ENCODE data around the gene PDGFC. TPM values are rescaled to one million over a fixed set of nuclear protein-coding genes. Genes with fewer than 3 reads are reported as not detected.

PDGFC gene
- total RNA-seq, 1 donor from 2014 or later: 35.0 TPM

DNA sequence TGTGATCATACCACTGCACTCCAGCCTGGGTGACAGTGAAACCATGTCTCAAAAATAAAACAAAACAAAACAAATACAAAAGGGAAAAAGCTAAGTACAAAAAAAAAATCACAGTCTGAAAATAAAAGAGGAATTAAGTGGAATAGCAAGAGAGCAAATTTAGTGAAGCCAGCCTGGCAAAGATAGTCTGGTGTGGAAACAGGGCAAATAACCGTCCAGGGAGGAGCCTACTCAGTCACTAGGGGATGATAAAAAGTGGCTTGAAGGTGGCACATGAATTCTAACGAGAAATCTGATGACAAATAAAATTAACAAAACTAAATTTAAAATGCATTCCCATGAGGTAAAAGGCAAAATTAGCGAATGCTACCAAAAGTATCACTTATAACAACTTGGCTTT is 8.2 kb downstream of the PDGFC start:
- Histone ChIP-seq H3K9ac (ENCODE audit: low read depth in 1 of 3, low read length in 3 of 3) (no peak overlapping the region), H3K36me3 (ENCODE audit: control insufficient read depth in 3 of 3, insufficient read depth in 3 of 3, low read length in 3 of 3) (no peaks in the 10 kb centered on the region), H3K4me3 (ENCODE audit: low read length in 3 of 3) (no peak overlapping the region), H3K27me3 (ENCODE audit: control insufficient read depth in 3 of 3, insufficient read depth in 3 of 3, low read length in 3 of 3) (no peaks in the 10 kb centered on the region), H3K27ac (ENCODE audit: low read depth, low read length) (no peak overlapping the region), H3K9me3 (ENCODE audit: control insufficient read depth in 3 of 3, low read length in 3 of 3) (no peaks in the 10 kb centered on the region), H3K4me1 (ENCODE audit: control insufficient read depth in 3 of 3, insufficient read depth in 3 of 3, low read length in 3 of 3) (peaks cover 4 to 33% (median 9%) of the 10 kb centered on the region in 3 donors)

DNA sequence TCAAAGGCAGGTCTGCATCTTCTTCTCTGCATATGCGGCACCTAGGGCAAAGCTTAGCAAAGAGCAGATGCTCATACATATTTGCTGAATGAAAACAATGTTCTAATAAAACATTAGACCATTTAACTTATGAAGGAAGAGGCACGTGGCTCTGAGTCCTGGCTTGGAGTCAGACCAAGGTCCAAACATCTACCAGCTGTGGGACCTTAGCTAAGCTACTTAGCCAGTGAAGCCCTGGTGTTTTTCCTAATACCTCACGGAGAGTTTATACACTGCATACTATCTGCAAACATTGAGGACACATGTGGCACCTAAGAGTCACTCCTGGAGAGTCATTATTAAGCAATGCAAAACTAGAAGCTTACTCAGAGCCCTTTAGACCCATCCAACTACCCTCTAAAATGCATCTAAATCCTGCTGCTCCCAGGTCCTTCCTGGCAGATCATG is 9.0 kb downstream of the PDGFC start:
- no peaks in the 10 kb centered on the region for H3K27me3 ChIP-seq (ENCODE audit: control insufficient read depth in 3 of 3, insufficient read depth in 3 of 3, low read length in 3 of 3)
- no peak overlapping the region for H3K9ac ChIP-seq (ENCODE audit: low read depth in 1 of 3, low read length in 3 of 3)
- H3K27ac ChIP-seq (ENCODE audit: low read depth, low read length): no peak overlapping the region
- no peaks in the 10 kb centered on the region for H3K9me3 ChIP-seq (ENCODE audit: control insufficient read depth in 3 of 3, low read length in 3 of 3)
- H3K4me1 ChIP-seq (ENCODE audit: control insufficient read depth in 3 of 3, insufficient read depth in 3 of 3, low read length in 3 of 3): peaks cover 4 to 34% (median 5%) of the 10 kb centered on the region in 3 donors
- H3K36me3 ChIP-seq (ENCODE audit: control insufficient read depth in 3 of 3, insufficient read depth in 3 of 3, low read length in 3 of 3): no peaks in the 10 kb centered on the region
- H3K4me3 ChIP-seq (ENCODE audit: low read length in 3 of 3): no peak overlapping the region

DNA sequence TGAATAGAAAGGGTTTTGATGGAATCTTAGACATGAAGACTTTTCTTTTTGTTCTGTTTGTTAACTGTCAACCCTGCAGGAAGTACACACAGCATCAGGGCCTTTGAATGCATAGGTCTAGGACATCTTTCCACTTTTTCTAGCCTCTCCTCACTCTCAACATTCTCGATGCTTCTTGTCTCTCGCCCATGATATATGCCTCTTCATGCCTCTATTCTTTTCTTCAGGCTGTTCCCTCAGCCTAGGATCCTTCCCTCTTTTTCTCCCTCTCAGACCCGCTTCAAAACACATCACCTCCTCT is 9.6 kb downstream of the PDGFC start:
- no peak overlapping the region for H3K27ac ChIP-seq (ENCODE audit: low read depth, low read length)
- peaks cover 4 to 33% (median 5%) of the 10 kb centered on the region in 3 donors for H3K4me1 ChIP-seq (ENCODE audit: control insufficient read depth in 3 of 3, insufficient read depth in 3 of 3, low read length in 3 of 3)
- H3K9ac ChIP-seq (ENCODE audit: low read depth in 1 of 3, low read length in 3 of 3): no peak overlapping the region
- no peaks in the 10 kb centered on the region for H3K36me3 ChIP-seq (ENCODE audit: control insufficient read depth in 3 of 3, insufficient read depth in 3 of 3, low read length in 3 of 3)
- no peaks in the 10 kb centered on the region for H3K27me3 ChIP-seq (ENCODE audit: control insufficient read depth in 3 of 3, insufficient read depth in 3 of 3, low read length in 3 of 3)
- H3K9me3 ChIP-seq (ENCODE audit: control insufficient read depth in 3 of 3, low read length in 3 of 3): no peaks in the 10 kb centered on the region
- H3K4me3 ChIP-seq (ENCODE audit: low read length in 3 of 3): no peak overlapping the region

DNA sequence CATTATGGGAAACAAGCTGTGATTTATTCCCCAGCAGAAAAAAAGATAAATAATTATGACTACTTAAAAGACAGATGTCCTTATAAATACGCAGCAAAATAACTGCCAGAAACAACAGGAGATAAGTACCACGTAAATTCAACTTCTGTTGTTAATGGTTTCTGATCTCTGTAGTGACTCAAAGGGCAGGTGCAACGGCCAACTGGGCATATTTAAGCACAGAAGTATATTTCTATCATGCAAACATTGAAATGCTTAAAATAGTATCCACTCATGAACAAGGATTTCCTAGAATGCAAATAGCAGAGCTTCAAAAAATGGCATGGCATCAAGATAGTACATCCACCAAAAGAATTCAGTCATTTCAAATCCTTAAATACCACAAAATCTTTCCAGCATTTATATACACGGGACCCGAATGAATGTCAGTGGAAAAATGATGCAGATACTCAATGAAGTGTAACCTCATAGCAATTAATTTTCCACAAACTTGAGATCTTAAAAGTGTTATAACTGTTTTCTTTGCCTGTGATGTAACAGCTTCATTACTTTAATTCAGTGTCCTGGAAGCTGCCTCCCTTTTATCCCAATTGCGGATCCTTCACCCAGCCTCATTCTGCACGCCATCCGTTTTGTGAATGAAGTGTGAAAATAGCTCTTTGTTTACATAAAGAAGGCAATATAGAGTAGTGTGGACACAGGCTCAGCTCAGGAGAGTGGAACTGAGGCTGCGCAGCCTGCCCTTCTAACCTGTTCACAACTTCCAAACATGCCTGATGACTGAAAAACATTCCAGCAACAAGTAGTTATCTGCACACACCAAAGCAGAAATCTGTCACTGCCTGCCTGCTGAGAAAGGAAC is 10.2 kb downstream of the PDGFC start:
- Histone ChIP-seq H3K4me1 (ENCODE audit: control insufficient read depth in 3 of 3, insufficient read depth in 3 of 3, low read length in 3 of 3) (peaks cover 4 to 35% (median 7%) of the 10 kb centered on the region in 3 donors), H3K9ac (ENCODE audit: low read depth in 1 of 3, low read length in 3 of 3) (no peak overlapping the region), H3K36me3 (ENCODE audit: control insufficient read depth in 3 of 3, insufficient read depth in 3 of 3, low read length in 3 of 3) (no peaks in the 10 kb centered on the region), H3K27ac (ENCODE audit: low read depth, low read length) (no peak overlapping the region), H3K9me3 (ENCODE audit: control insufficient read depth in 3 of 3, low read length in 3 of 3) (no peaks in the 10 kb centered on the region), H3K27me3 (ENCODE audit: control insufficient read depth in 3 of 3, insufficient read depth in 3 of 3, low read length in 3 of 3) (no peaks in the 10 kb centered on the region), H3K4me3 (ENCODE audit: low read length in 3 of 3) (no peak overlapping the region)

DNA sequence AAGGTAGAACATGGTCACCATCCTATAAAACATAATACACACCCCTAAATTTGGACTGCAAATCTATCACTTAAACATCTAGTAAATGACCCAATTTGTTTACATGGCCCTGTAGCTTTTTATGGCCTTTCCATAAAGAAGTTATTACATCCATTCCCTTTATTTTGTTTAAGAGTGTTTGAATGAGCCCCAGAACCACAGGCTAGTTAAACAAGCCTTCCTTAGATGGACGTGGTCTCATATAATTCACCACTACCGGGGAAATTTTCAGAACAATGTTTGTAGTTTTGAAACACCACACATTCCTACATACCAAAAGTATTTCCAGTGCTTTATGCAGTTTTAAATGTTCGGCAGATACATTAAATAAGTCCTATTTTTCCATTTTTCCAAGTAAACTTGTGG is 12.3 kb downstream of the PDGFC start:
- Histone ChIP-seq H3K9ac (ENCODE audit: low read depth in 1 of 3, low read length in 3 of 3) (no peak overlapping the region), H3K27me3 (ENCODE audit: control insufficient read depth in 3 of 3, insufficient read depth in 3 of 3, low read length in 3 of 3) (no peaks in the 10 kb centered on the region), H3K9me3 (ENCODE audit: control insufficient read depth in 3 of 3, low read length in 3 of 3) (no peaks in the 10 kb centered on the region), H3K27ac (ENCODE audit: low read depth, low read length) (no peak overlapping the region), H3K4me3 (ENCODE audit: low read length in 3 of 3) (no peak overlapping the region), H3K36me3 (ENCODE audit: control insufficient read depth in 3 of 3, insufficient read depth in 3 of 3, low read length in 3 of 3) (no peaks in the 10 kb centered on the region), H3K4me1 (ENCODE audit: control insufficient read depth in 3 of 3, insufficient read depth in 3 of 3, low read length in 3 of 3) (peaks cover 4 to 32% (median 7%) of the 10 kb centered on the region in 3 donors)

DNA sequence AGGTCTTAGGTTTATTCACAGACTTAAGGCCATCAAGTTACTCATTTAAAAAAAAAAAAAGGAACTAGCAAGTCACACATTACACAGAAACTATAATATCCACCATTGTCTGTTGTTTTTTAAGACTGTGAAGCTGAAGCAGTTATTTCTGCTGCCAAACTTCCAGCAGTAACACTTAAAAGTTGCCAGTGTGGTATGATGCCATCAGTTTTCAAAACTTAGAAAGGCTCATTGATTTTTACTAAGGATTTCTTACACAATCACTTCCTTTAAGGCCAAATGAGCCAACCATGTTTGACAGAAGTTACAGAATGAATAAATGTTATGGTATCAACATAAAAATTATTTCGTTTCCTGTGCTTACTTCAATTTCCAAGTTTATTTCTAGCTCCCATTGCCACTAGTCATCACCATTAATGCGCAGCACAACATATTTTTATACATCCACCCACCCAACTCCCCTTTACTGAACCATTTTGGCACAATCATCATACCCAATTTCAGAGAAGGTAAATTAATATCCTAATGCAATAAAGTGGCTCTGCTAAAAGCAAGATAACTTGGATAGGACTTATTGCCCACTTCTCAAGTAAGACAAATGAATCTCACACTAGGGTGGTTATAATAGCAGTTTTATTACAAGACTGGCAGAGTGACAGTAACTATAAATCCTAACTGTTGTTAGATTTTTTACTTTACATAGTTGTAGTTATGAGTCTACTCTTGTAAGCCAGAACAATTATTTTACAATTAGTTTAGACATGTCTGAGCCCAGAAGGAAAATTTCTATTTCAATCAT is 13.1 kb downstream of the PDGFC start:
- Histone ChIP-seq H3K27ac (ENCODE audit: low read depth, low read length) (no peak overlapping the region), H3K36me3 (ENCODE audit: control insufficient read depth in 3 of 3, insufficient read depth in 3 of 3, low read length in 3 of 3) (no peaks in the 10 kb centered on the region), H3K27me3 (ENCODE audit: control insufficient read depth in 3 of 3, insufficient read depth in 3 of 3, low read length in 3 of 3) (no peaks in the 10 kb centered on the region), H3K9me3 (ENCODE audit: control insufficient read depth in 3 of 3, low read length in 3 of 3) (no peaks in the 10 kb centered on the region), H3K4me1 (ENCODE audit: control insufficient read depth in 3 of 3, insufficient read depth in 3 of 3, low read length in 3 of 3) (peaks cover 4 to 32% (median 7%) of the 10 kb centered on the region in 3 donors), H3K4me3 (ENCODE audit: low read length in 3 of 3) (no peak overlapping the region), H3K9ac (ENCODE audit: low read depth in 1 of 3, low read length in 3 of 3) (no peak overlapping the region)

DNA sequence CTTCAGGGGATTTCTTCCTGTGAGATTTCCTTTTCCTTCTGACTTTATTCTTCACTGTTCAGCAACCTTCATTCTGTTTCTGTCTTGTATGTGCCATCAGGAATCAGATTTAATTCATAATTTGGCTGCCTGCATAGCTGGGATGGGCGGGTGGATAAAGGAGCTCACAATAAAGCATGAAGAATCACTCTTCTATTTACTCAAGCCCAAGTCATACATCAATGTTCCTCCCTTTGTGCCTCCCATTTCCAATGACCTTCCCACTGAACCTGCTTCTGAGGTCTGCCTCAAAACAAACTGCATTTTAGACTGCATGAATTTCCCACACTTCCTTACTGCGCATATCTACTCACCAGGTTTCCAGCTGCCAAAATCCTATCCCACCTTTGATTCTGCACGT is 14.0 kb downstream of the PDGFC start:
- H3K27ac ChIP-seq (ENCODE audit: low read depth, low read length): no peak overlapping the region
- no peaks in the 10 kb centered on the region for H3K9me3 ChIP-seq (ENCODE audit: control insufficient read depth in 3 of 3, low read length in 3 of 3)

DNA sequence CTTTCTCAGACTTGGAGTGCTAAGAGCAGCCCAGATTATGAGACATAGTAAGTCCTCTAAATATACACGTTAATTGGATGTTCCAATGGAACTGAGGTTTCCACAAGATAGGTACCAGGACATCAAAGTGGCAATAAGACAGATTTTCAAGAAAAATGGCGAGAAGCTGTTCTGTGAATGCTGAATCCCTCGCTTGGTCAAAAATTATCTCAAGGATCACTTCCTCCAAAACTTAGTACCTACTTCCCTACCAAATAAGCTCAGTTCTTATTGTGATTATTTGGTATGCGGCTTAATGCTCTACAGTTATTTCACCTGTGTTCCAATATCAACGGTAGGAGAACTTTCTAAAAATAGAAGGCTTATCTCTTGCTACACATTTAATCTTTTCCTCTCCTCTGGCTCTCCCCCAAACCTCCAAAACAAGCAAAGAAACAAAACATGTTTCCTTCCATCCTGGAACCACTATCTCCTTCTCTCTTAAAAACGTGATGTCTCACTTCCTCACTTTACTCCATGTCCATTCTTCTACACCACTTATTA is 14.7 kb downstream of the PDGFC start:
- H3K4me1 ChIP-seq (ENCODE audit: control insufficient read depth in 3 of 3, insufficient read depth in 3 of 3, low read length in 3 of 3): peaks cover 4 to 21% (median 4%) of the 10 kb centered on the region in 3 donors
- H3K27ac ChIP-seq (ENCODE audit: low read depth, low read length): no peak overlapping the region

More for the DNA sequence above, 14.0 kb downstream of the PDGFC start:
- H3K4me1 ChIP-seq (ENCODE audit: control insufficient read depth in 3 of 3, insufficient read depth in 3 of 3, low read length in 3 of 3): peaks cover 4 to 26% (median 4%) of the 10 kb centered on the region in 3 donors
- H3K27me3 ChIP-seq (ENCODE audit: control insufficient read depth in 3 of 3, insufficient read depth in 3 of 3, low read length in 3 of 3): no peaks in the 10 kb centered on the region
- H3K9ac ChIP-seq (ENCODE audit: low read depth in 1 of 3, low read length in 3 of 3): no peak overlapping the region
- H3K36me3 ChIP-seq (ENCODE audit: control insufficient read depth in 3 of 3, insufficient read depth in 3 of 3, low read length in 3 of 3): no peaks in the 10 kb centered on the region
- H3K4me3 ChIP-seq (ENCODE audit: low read length in 3 of 3): no peak overlapping the region

DNA sequence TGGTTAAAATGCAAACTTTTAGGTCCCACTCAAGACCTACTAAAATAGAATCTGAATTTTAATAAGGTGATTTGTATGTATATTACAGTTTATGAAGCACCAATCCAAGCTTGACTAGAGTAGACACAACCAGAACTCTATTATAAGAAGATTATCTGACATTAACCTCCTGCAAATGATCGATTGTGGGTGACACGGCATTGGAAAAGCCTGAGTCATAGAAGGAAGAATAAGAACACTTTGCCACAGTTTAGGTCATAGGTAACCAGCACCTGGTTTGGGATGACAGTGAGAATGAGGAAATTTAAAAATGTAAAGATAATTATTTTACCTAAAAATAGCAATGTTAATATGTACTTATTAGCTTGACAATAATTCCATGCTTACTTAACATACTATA is 15.2 kb downstream of the PDGFC start:
- Histone ChIP-seq H3K4me1 (ENCODE audit: control insufficient read depth in 3 of 3, insufficient read depth in 3 of 3, low read length in 3 of 3) (peaks cover 3 to 16% (median 4%) of the 10 kb centered on the region in 3 donors), H3K27ac (ENCODE audit: low read depth, low read length) (no peak overlapping the region)

More for the DNA sequence above, 14.7 kb downstream of the PDGFC start:
- no peak overlapping the region for H3K9ac ChIP-seq (ENCODE audit: low read depth in 1 of 3, low read length in 3 of 3)
- H3K9me3 ChIP-seq (ENCODE audit: control insufficient read depth in 3 of 3, low read length in 3 of 3): no peaks in the 10 kb centered on the region
- H3K4me3 ChIP-seq (ENCODE audit: low read length in 3 of 3): no peak overlapping the region
- no peaks in the 10 kb centered on the region for H3K27me3 ChIP-seq (ENCODE audit: control insufficient read depth in 3 of 3, insufficient read depth in 3 of 3, low read length in 3 of 3)
- H3K36me3 ChIP-seq (ENCODE audit: control insufficient read depth in 3 of 3, insufficient read depth in 3 of 3, low read length in 3 of 3): no peaks in the 10 kb centered on the region

DNA sequence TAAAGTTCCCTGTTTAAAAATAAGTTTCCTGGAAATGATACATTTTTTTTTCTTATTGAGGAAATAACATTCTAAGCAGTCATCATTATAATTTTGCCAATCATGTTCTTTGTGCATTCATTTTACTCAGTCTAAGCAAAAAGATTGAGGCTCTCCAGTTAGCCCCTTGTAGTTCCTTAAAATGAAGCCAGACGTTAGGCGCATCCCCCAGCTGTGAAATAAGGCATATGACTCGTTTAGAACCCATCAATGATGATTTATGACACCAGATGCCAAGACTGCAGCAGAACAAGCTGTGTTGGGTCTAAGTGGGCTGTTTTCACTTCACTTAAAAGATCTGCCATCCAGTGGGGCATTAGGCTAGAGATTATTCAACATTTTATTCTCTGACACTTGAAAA is 17.0 kb downstream of the PDGFC start:
- no peak overlapping the region for H3K4me3 ChIP-seq (ENCODE audit: low read length in 3 of 3)
- no peaks in the 10 kb centered on the region for H3K9me3 ChIP-seq (ENCODE audit: control insufficient read depth in 3 of 3, low read length in 3 of 3)
- no peak overlapping the region for H3K27ac ChIP-seq (ENCODE audit: low read depth, low read length)
- no peaks in the 10 kb centered on the region for H3K36me3 ChIP-seq (ENCODE audit: control insufficient read depth in 3 of 3, insufficient read depth in 3 of 3, low read length in 3 of 3)
- H3K9ac ChIP-seq (ENCODE audit: low read depth in 1 of 3, low read length in 3 of 3): no peak overlapping the region
- no peaks in the 10 kb centered on the region for H3K27me3 ChIP-seq (ENCODE audit: control insufficient read depth in 3 of 3, insufficient read depth in 3 of 3, low read length in 3 of 3)
- H3K4me1 ChIP-seq (ENCODE audit: control insufficient read depth in 3 of 3, insufficient read depth in 3 of 3, low read length in 3 of 3): peaks cover 6 to 19% (median 8%) of the 10 kb centered on the region in 3 donors

More for the DNA sequence above, 15.2 kb downstream of the PDGFC start:
- Histone ChIP-seq H3K9me3 (ENCODE audit: control insufficient read depth in 3 of 3, low read length in 3 of 3) (no peaks in the 10 kb centered on the region), H3K36me3 (ENCODE audit: control insufficient read depth in 3 of 3, insufficient read depth in 3 of 3, low read length in 3 of 3) (no peaks in the 10 kb centered on the region), H3K9ac (ENCODE audit: low read depth in 1 of 3, low read length in 3 of 3) (no peak overlapping the region), H3K4me3 (ENCODE audit: low read length in 3 of 3) (no peak overlapping the region), H3K27me3 (ENCODE audit: control insufficient read depth in 3 of 3, insufficient read depth in 3 of 3, low read length in 3 of 3) (no peaks in the 10 kb centered on the region)
